HL-60 (cell line): ENCODE measurements around the gene UBE2D4.

Experiments used
- DNase-seq, 2 experiments: peaks; one replicate each; pipeline ENCODE4 v3.0.0-alpha.2; 2010 to 2020; ENCODE audit warnings: low read depth in 1 of 2, low spot score in 1 of 2
- H3K27ac ChIP-seq: fragments of 250-450 bp; sonication (Bioruptor Pico); replicated peaks from 2 replicates; pipeline ENCODE4 v1.5.1; 2020; ENCODE audit warnings: mild to moderate bottlenecking, moderate library complexity
- H3K27me3 ChIP-seq: fragments of 250-450 bp; sonication (Bioruptor Pico); 2 replicates; pipeline ENCODE4 v1.5.1; 2021; ENCODE audit warnings: mild to moderate bottlenecking, moderate library complexity; ENCODE audit not compliant: insufficient read depth, poor library complexity, severe bottlenecking
- H3K4me3 ChIP-seq: replicated peaks from 2 replicates; pipeline ENCODE4 v1.5.1; 2011; ENCODE audit warnings: mild to moderate bottlenecking, control low read depth, low read length; ENCODE audit not compliant: insufficient read depth
- GABPA ChIP-seq: IDR thresholded peaks from 2 replicates; pipeline ENCODE4 v1.6.1; 2012; ENCODE audit warnings: low read depth
- POLR2AphosphoS5 ChIP-seq: IDR thresholded peaks from 2 replicates; pipeline ENCODE4 v1.6.1; 2012; ENCODE audit warnings: low read depth
- SPI1 ChIP-seq: IDR thresholded peaks from 2 replicates; pipeline ENCODE4 v1.6.1; 2012; ENCODE audit warnings: low read depth, mild to moderate bottlenecking, borderline replicate concordance
- long read RNA-seq: library from polyadenylated mRNA; unstranded; transcript quantifications from one replicate; pipeline ENCODE4 v2.0.0, GENCODE V29; 2020
- TF ChIP-seq, protein P1 (sequence below): IDR thresholded peaks from one replicate; pipeline ENCODE4 v1.5.1; 2011; ENCODE audit warnings: low read length, control low read depth, inconsistent platforms; ENCODE audit not compliant: insufficient read depth
- TF ChIP-seq, protein P2 (sequence below): IDR thresholded peaks from 2 replicates; pipeline ENCODE4 v1.6.1; 2012; ENCODE audit warnings: low read depth; ENCODE audit not compliant: insufficient replicate concordance

Gene UBE2D4
- long read RNA-seq, transcript UBE2D4-201 (7 exons, 3,974 nt), result major isoform, 14 of 22 reads
- long read RNA-seq, partial matches to known transcripts, result 0 of 22 reads
- long read RNA-seq, other reads (novel, unspliced or antisense), result 3 of 22 reads

DNA sequence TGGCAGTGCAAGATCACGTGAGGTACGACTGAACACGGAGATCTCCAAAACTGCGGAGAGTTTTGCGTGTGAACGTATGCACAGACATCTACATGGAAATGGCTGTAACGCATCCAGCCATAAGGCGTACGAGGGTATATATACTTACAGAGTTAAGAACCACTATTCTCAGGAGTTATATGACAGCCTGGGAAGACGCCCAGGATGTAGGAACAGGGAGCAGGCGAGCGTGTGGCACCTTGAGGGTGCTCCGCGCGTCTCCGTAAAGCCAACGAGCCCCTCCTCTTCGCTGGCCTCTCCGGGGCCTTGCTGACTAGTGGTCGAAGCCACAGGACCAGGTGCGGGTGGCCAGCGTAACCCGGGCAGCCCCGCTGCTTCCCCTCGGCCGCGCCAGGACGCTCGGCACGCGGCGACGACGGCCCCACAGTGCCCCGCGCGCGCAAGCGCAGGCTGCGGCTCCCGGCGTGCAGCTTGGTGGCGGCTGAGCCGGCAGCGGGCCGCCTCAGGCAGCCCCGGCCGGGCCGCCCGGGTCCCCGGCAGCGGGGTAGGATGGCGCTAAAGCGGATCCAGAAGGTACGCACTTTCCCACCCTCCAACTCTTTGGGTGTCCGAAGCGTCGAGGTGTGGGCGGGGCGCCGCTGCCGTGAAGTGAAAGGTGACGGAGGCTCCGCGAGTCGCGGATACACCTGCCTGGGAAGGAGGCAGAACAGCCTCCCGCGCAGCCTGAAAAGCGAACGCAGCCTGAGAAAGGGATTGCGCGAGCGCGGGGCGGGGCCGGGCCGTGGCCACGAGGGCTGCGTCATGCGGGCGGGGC, at the start of gene UBE2D4:
TSS of gene UBE2D4 (plus strand) at position 453 of the 814 bp plus-strand sequence. CDS start at position 550, 97 bp downstream.
- Histone ChIP-seq H3K27me3 (no peaks in the 10 kb centered on the region), H3K4me3 (peak within 1 kb of the TSS; percentile 77), H3K27ac (peak within 1 kb of the TSS; percentile 89)
- TF ChIP-seq POLR2AphosphoS5, result peak; percentile 90
- TF ChIP-seq, protein P1, sequence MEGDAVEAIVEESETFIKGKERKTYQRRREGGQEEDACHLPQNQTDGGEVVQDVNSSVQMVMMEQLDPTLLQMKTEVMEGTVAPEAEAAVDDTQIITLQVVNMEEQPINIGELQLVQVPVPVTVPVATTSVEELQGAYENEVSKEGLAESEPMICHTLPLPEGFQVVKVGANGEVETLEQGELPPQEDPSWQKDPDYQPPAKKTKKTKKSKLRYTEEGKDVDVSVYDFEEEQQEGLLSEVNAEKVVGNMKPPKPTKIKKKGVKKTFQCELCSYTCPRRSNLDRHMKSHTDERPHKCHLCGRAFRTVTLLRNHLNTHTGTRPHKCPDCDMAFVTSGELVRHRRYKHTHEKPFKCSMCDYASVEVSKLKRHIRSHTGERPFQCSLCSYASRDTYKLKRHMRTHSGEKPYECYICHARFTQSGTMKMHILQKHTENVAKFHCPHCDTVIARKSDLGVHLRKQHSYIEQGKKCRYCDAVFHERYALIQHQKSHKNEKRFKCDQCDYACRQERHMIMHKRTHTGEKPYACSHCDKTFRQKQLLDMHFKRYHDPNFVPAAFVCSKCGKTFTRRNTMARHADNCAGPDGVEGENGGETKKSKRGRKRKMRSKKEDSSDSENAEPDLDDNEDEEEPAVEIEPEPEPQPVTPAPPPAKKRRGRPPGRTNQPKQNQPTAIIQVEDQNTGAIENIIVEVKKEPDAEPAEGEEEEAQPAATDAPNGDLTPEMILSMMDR, result no peak
- no peak for TF ChIP-seq GABPA
- TF ChIP-seq, protein P2, sequence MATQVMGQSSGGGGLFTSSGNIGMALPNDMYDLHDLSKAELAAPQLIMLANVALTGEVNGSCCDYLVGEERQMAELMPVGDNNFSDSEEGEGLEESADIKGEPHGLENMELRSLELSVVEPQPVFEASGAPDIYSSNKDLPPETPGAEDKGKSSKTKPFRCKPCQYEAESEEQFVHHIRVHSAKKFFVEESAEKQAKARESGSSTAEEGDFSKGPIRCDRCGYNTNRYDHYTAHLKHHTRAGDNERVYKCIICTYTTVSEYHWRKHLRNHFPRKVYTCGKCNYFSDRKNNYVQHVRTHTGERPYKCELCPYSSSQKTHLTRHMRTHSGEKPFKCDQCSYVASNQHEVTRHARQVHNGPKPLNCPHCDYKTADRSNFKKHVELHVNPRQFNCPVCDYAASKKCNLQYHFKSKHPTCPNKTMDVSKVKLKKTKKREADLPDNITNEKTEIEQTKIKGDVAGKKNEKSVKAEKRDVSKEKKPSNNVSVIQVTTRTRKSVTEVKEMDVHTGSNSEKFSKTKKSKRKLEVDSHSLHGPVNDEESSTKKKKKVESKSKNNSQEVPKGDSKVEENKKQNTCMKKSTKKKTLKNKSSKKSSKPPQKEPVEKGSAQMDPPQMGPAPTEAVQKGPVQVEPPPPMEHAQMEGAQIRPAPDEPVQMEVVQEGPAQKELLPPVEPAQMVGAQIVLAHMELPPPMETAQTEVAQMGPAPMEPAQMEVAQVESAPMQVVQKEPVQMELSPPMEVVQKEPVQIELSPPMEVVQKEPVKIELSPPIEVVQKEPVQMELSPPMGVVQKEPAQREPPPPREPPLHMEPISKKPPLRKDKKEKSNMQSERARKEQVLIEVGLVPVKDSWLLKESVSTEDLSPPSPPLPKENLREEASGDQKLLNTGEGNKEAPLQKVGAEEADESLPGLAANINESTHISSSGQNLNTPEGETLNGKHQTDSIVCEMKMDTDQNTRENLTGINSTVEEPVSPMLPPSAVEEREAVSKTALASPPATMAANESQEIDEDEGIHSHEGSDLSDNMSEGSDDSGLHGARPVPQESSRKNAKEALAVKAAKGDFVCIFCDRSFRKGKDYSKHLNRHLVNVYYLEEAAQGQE, result no peak
- TF ChIP-seq SPI1, result no peak
- peak; percentile 69 to 91 for DNase-seq

DNA sequence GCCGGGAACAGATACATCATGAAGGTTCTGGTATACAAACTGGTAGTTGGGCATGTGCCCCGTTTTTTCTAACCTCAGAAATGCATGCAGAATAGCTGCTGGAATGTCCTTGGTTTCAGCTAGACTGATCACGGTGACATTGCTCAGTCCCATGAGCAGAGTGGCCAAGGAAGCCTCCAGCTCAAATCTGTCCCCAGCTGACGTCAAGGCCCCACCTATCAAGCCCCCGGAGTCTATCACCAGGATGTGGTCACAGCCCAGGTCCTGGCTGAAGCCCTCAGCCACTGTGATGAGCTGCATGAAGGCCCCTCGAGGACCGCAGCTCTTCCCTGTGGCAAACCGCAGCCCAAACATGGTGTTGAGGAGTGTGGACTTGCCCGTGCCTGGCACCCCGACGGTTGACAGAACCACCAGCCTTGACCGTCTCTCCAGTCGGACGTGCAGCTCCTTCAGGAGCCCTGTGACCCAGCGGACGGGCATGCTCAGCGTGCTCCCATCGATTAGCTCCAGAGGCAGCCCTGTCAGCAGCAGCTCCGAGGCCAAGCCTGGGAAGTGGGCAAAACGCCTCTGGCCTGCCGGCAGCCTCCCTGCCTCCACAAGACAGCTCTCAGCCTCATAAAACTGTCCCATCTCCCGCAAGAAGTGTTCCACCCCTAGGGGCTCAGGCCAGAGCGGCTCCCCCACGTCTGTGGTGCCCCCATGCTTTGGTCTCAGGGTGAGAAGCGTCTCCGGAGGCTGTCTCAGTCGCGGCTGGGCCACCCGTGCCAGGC, 49.1 kb upstream of the UBE2D4 start:
- TF ChIP-seq, protein P2, result no peak
- no peak for TF ChIP-seq GABPA
- no peak for TF ChIP-seq SPI1
- no peak for TF ChIP-seq POLR2AphosphoS5
- TF ChIP-seq, protein P1, result no peak
- no peaks in the 10 kb centered on the region for H3K27me3 ChIP-seq
- no peak overlapping the region for H3K4me3 ChIP-seq
- no peak overlapping the region for H3K27ac ChIP-seq
- no peak for DNase-seq

DNA sequence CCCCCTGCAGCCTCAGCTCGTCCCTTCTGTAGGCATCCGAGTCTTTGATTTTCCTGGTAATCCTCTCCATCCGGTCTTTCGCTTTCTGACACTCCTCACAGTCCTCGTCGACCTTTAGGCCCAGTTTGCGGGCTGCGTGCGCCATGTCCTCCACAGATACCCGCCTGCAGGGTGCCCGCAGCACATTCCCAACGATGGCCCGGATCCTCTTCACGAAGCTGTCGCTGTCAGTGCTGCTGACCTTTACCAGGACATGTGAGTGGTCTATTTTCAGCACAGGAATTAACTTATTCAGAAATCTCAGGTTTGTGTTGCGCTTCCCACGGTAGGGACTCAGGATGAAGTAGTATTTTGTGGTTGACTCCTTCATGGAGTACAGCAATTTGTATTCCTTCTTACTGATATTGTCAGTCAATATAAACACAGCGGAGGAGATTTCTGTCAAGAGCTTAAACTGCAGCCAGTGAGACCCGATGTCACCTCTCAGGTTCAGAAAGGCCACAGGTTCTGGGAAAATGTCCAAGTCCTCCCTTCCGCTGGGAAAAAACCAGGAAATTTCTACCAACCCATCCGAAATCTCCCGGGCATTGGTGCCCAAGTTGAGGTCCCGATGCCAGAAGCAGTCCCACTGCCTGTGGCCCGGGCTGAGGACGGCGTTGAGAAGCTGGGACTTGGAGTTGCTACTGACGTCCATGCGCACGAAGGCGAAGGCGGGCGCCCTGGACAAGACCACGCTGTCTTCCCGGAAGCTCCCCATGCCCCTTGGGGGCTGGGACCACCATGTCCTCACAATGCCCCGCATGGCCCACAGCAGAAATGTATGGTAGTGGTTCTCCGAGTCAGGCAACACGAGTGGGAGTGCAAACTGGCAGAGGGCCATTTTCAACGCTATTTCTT, 48.0 kb upstream of the UBE2D4 start:
- Histone ChIP-seq H3K27ac (no peak overlapping the region), H3K4me3 (no peak overlapping the region), H3K27me3 (no peaks in the 10 kb centered on the region)
- TF ChIP-seq POLR2AphosphoS5, result no peak
- TF ChIP-seq, protein P2, result no peak
- TF ChIP-seq, protein P1, result no peak
- no peak for TF ChIP-seq SPI1
- TF ChIP-seq GABPA, result no peak
- no peak for DNase-seq
